Smooth muscle cell (in vitro differentiated cells): ENCODE results near the gene TRIM33. TPM values are rescaled to one million over a fixed set of nuclear protein-coding genes. Genes with fewer than 3 reads are reported as not detected.

Experiments used
- DNase-seq: peaks from one replicate; lab custom pipeline; 2025; ENCODE audit not compliant: unreplicated experiment; lab: John Stamatoyannopoulos, UW
- H2AFZ ChIP-seq: fragments of 200-600 bp; sonication (generic); 2 replicates; pipeline ENCODE4 v1.6.0; 2016; ENCODE audit warnings: antibody characterized with exemption, low read depth, mild to moderate bottlenecking
- H3F3A ChIP-seq: fragments of 200-600 bp; sonication (generic); 2 replicates; pipeline ENCODE4 v1.6.0; 2017; ENCODE audit warnings: antibody characterized with exemption, low read depth
- H3K27ac ChIP-seq: fragments of 200-600 bp; sonication (generic); 2 replicates; pipeline ENCODE4 v1.5.1; 2016; ENCODE audit warnings: low read depth, mild to moderate bottlenecking
- H3K27me3 ChIP-seq: fragments of 200-600 bp; sonication (generic); 2 replicates; pipeline ENCODE4 v1.6.1; 2016; ENCODE audit warnings: low read depth, mild to moderate bottlenecking
- H3K36me3 ChIP-seq: fragments of 200-600 bp; sonication (generic); 2 replicates; pipeline ENCODE4 v1.5.1; 2016; ENCODE audit warnings: low read depth
- H3K4me1 ChIP-seq: fragments of 200-600 bp; sonication (generic); 2 replicates; pipeline ENCODE4 v1.5.1; 2016; ENCODE audit warnings: low read depth
- H3K4me2 ChIP-seq: fragments of 200-600 bp; sonication (generic); 2 replicates; pipeline ENCODE4 v1.6.0; 2016; ENCODE audit warnings: mild to moderate bottlenecking
- H3K4me3 ChIP-seq: fragments of 200-600 bp; sonication (generic); 2 replicates; pipeline ENCODE4 v1.5.1; 2016; ENCODE audit warnings: mild to moderate bottlenecking
- H3K79me2 ChIP-seq: fragments of 200-600 bp; sonication (generic); 2 replicates; pipeline ENCODE4 v1.6.0; 2016; ENCODE audit warnings: low read depth, mild to moderate bottlenecking
- H3K9ac ChIP-seq: fragments of 200-600 bp; sonication (generic); 2 replicates; pipeline ENCODE4 v1.6.0; 2016; ENCODE audit warnings: low read depth
- H3K9me3 ChIP-seq: fragments of 200-600 bp; sonication (generic); replicated peaks from 2 replicates; pipeline ENCODE4 v1.5.1; 2016; ENCODE audit warnings: low read depth
- H4K20me1 ChIP-seq: fragments of 200-600 bp; sonication (generic); 2 replicates; pipeline ENCODE4 v1.6.0; 2016; ENCODE audit warnings: low read depth
- CTCF ChIP-seq: fragments of 200-600 bp; sonication (generic); IDR thresholded peaks from 2 replicates; pipeline ENCODE4 v1.5.1; 2017; ENCODE audit warnings: borderline replicate concordance, mild to moderate bottlenecking, antibody characterized with exemption; ENCODE audit not compliant: insufficient read depth, poor library complexity, severe bottlenecking
- WGBS: methylation state at CpG from one replicate; pipeline ENCODE4 v1.1.7; 2016; ENCODE audit warnings: low lambda C conversion rate; 5-methylcytosine and 5-hydroxymethylcytosine counted together
- polyA plus RNA-seq: library from polyadenylated mRNA; unstranded; fragments of >200 nt; fragmentation: Nextera tagmentation; extraction: Ambion mirVana; gene quantifications from 2 replicates; pipeline ENCODE4 v1.2.1, GENCODE V29; 2016
- total RNA-seq: library from RNA; depleted of rRNA; stranded (reverse); fragments of >200 nt; gene quantifications from 2 replicates; pipeline ENCODE4 v1.2.3, GENCODE V29; 2014

TRIM33 gene
- total and polyA plus RNA-seq, 2 experiments from 2014 or later: 12.0 to 30.5 TPM

GRCh38 chr1:114468047-114468446 is 43.0 kb downstream of the TRIM33 start:
- 67% methylated on average over 3 of the region's 3 CpGs for WGBS
- no peak overlapping the region for H3K4me3 ChIP-seq
- no peak for DNase-seq
- TF ChIP-seq CTCF: no peak
- H3K27me3 ChIP-seq: no peaks in the 10 kb centered on the region
- H3K27ac ChIP-seq: no peak overlapping the region
- no peaks in the 10 kb centered on the region for H3K9me3 ChIP-seq
- no peak overlapping the region for H2AFZ ChIP-seq
- peaks cover 97% of the 10 kb centered on the region for H3K79me2 ChIP-seq
- H3K4me1 ChIP-seq: no peaks in the 10 kb centered on the region
- no peak overlapping the region for H3K4me2 ChIP-seq
- peaks cover 3% of the 10 kb centered on the region for H3K36me3 ChIP-seq
- H3F3A ChIP-seq: no peaks in the 10 kb centered on the region
- H3K9ac ChIP-seq: no peak overlapping the region
- peaks cover 78% of the 10 kb centered on the region for H4K20me1 ChIP-seq

- H3K4me3 ChIP-seq: no peak overlapping the region
- H3F3A ChIP-seq: no peaks in the 10 kb centered on the region
- TF ChIP-seq CTCF: no peak
- peaks cover 5% of the 10 kb centered on the region for H3K36me3 ChIP-seq
- H3K27ac ChIP-seq: no peak overlapping the region
- DNase-seq: no peak
- H3K9ac ChIP-seq: no peak overlapping the region
- peaks cover 72% of the 10 kb centered on the region for H4K20me1 ChIP-seq
- H3K4me2 ChIP-seq: no peak overlapping the region
- H3K9me3 ChIP-seq: no peaks in the 10 kb centered on the region
- WGBS: 95% methylated on average over 1 of the region's 1 CpG
- H3K27me3 ChIP-seq: no peaks in the 10 kb centered on the region
- H3K79me2 ChIP-seq: peaks cover 92% of the 10 kb centered on the region
- no peak overlapping the region for H2AFZ ChIP-seq
- no peaks in the 10 kb centered on the region for H3K4me1 ChIP-seq
These were observed 43.5 kb downstream of the TRIM33 start for GRCh38 chr1:114467491-114467890.

GRCh38 chr1:114466334-114467014 is 44.5 kb downstream of the TRIM33 start:
- Histone ChIP-seq H3F3A (no peaks in the 10 kb centered on the region), H3K79me2 (peaks cover 83% of the 10 kb centered on the region), H3K9ac (no peak overlapping the region), H4K20me1 (peaks cover 62% of the 10 kb centered on the region), H3K4me2 (no peak overlapping the region), H3K36me3 (peaks cover 5% of the 10 kb centered on the region), H3K9me3 (no peaks in the 10 kb centered on the region), H3K4me1 (no peaks in the 10 kb centered on the region), H3K27ac (no peak overlapping the region), H3K4me3 (no peak overlapping the region), H3K27me3 (no peaks in the 10 kb centered on the region), H2AFZ (no peak overlapping the region)
- no peak for TF ChIP-seq CTCF
- DNase-seq: no peak
- WGBS: 91% methylated on average over 14 of the region's 14 CpGs

- DNase-seq: no peak
- H3K4me2 ChIP-seq: no peak overlapping the region
These were observed 48.0 kb downstream of the TRIM33 start for GRCh38 chr1:114462963-114463362.

More at GRCh38 chr1:114462963-114463362, 48.0 kb downstream of the TRIM33 start:
- Histone ChIP-seq H3K4me1 (no peaks in the 10 kb centered on the region), H4K20me1 (peaks cover 32% of the 10 kb centered on the region), H3K9me3 (no peaks in the 10 kb centered on the region), H3K27me3 (no peaks in the 10 kb centered on the region), H3K79me2 (peaks cover 50% of the 10 kb centered on the region), H3K27ac (no peak overlapping the region), H2AFZ (no peak overlapping the region), H3K9ac (no peak overlapping the region), H3K36me3 (peaks cover 5% of the 10 kb centered on the region), H3K4me3 (no peak overlapping the region), H3F3A (no peaks in the 10 kb centered on the region)
- TF ChIP-seq CTCF: no peak
- WGBS: 93% methylated on average over 1 of the region's 1 CpG
